ENCODE data around the gene PLSCR4.

PLSCR4 gene

GRCh38 chr3:146160321-146160963 lies 90.5 kb downstream of the PLSCR4 start:
- no peak overlapping the region for H2BK12ac ChIP-seq (ENCODE audit: low read length)
- WGBS, 2 donors (ENCODE audit: extremely low coverage in 2 of 2, insufficient read length in 2 of 2, insufficient replicate concordance in 1 of 2), result no CpG with 5 or more reads among the region's 35 CpGs
- no peaks in the 10 kb centered on the region for H3K4me1 ChIP-seq (ENCODE audit: control insufficient read depth in 2 of 2, insufficient read depth in 1 of 2, low read depth in 1 of 2, low read length in 2 of 2)
- no peak overlapping the region for H3K4ac ChIP-seq (ENCODE audit: low read length)
- no peaks in the 10 kb centered on the region for H3K9me3 ChIP-seq (replicated peaks in 1 of 2; ENCODE audit: control insufficient read depth in 2 of 2, insufficient read depth in 1 of 2, low read depth in 1 of 2, low read length in 2 of 2)
- DNase-seq (ENCODE audit: low spot score), result peak; percentile 61
- H3K18ac ChIP-seq (ENCODE audit: low read length), result peak overlapping the region; percentile 87
- H3K23ac ChIP-seq (ENCODE audit: low read depth, low read length, poor library complexity), result peak overlapping the region; percentile 70
- H3K9ac ChIP-seq (ENCODE audit: low read depth, low read length, poor library complexity), result peak overlapping the region; percentile 51
- peak overlapping the region; percentile 86 for H3K4me2 ChIP-seq (ENCODE audit: insufficient read depth, low read length, poor library complexity, severe bottlenecking)
- peaks cover 0 to 16% (median 4%) of the 10 kb centered on the region in 3 experiments for H3K27me3 ChIP-seq (ENCODE audit: control insufficient read depth in 3 of 3, insufficient read depth in 3 of 3, low read depth in 1 of 3, low read length in 3 of 3)
- no peak overlapping the region for H3K27ac ChIP-seq (replicated peaks; ENCODE audit: low read length)
- H3K79me1 ChIP-seq (ENCODE audit: low read depth, low read length), result no peaks in the 10 kb centered on the region
- peak overlapping the region; percentile 59 to 88 for H3K4me3 ChIP-seq (ENCODE audit: low read length in 2 of 2)
- H3K36me3 ChIP-seq (replicated peaks in 1 of 2; ENCODE audit: control insufficient read depth in 2 of 2, insufficient read depth in 2 of 2, low read length in 2 of 2), result no peaks in the 10 kb centered on the region
- peak overlapping the region; percentile 85 for H2BK5ac ChIP-seq (ENCODE audit: low read length)
- no peak overlapping the region for H3K14ac ChIP-seq (ENCODE audit: low read length)
- no peak overlapping the region for H4K91ac ChIP-seq (ENCODE audit: low read depth, low read length, poor library complexity)
- no peak overlapping the region for H2BK120ac ChIP-seq (ENCODE audit: low read depth, low read length)
- no peak overlapping the region for H4K8ac ChIP-seq (ENCODE audit: low read depth, low read length)
- H2BK15ac ChIP-seq (ENCODE audit: low read length), result peak overlapping the region; percentile 60
- H2AK5ac ChIP-seq (ENCODE audit: low read depth, low read length), result no peak overlapping the region
- peak overlapping the region; percentile 97 for H2AFZ ChIP-seq (ENCODE audit: low read length)

- WGBS, 2 donors (ENCODE audit: extremely low coverage in 2 of 2, insufficient read length in 2 of 2, insufficient replicate concordance in 1 of 2), result no CpG with 5 or more reads among the region's 7 CpGs
- Histone ChIP-seq H3K9me3 (replicated peaks in 1 of 2; ENCODE audit: control insufficient read depth in 2 of 2, insufficient read depth in 1 of 2, low read depth in 1 of 2, low read length in 2 of 2) (no peaks in the 10 kb centered on the region), H3K4me3 (ENCODE audit: low read length in 2 of 2) (peak overlapping the region in 1 of 2 donors; percentile 59), H3K36me3 (replicated peaks in 1 of 2; ENCODE audit: control insufficient read depth in 2 of 2, insufficient read depth in 2 of 2, low read length in 2 of 2) (no peaks in the 10 kb centered on the region), H2BK120ac (ENCODE audit: low read depth, low read length) (no peak overlapping the region), H3K14ac (ENCODE audit: low read length) (no peak overlapping the region), H3K27ac (replicated peaks; ENCODE audit: low read length) (no peak overlapping the region), H3K4me2 (ENCODE audit: insufficient read depth, low read length, poor library complexity, severe bottlenecking) (peak overlapping the region; percentile 86), H3K4me1 (ENCODE audit: control insufficient read depth in 2 of 2, insufficient read depth in 1 of 2, low read depth in 1 of 2, low read length in 2 of 2) (no peaks in the 10 kb centered on the region), H2AK5ac (ENCODE audit: low read depth, low read length) (no peak overlapping the region), H3K9ac (ENCODE audit: low read depth, low read length, poor library complexity) (no peak overlapping the region), H4K8ac (ENCODE audit: low read depth, low read length) (no peak overlapping the region), H2BK5ac (ENCODE audit: low read length) (no peak overlapping the region), H3K23ac (ENCODE audit: low read depth, low read length, poor library complexity) (no peak overlapping the region), H3K79me1 (ENCODE audit: low read depth, low read length) (no peaks in the 10 kb centered on the region), H4K91ac (ENCODE audit: low read depth, low read length, poor library complexity) (no peak overlapping the region), H3K18ac (ENCODE audit: low read length) (no peak overlapping the region), H2AFZ (ENCODE audit: low read length) (peak overlapping the region; percentile 97), H3K27me3 (ENCODE audit: control insufficient read depth in 3 of 3, insufficient read depth in 3 of 3, low read depth in 1 of 3, low read length in 3 of 3) (peaks cover 0 to 16% (median 4%) of the 10 kb centered on the region in 3 experiments), H3K4ac (ENCODE audit: low read length) (no peak overlapping the region), H2BK15ac (ENCODE audit: low read length) (no peak overlapping the region), H2BK12ac (ENCODE audit: low read length) (no peak overlapping the region)
- DNase-seq (ENCODE audit: low spot score), result no peak
Measured at GRCh38 chr3:146159616-146160320, 91.1 kb downstream of the PLSCR4 start.

DNA sequence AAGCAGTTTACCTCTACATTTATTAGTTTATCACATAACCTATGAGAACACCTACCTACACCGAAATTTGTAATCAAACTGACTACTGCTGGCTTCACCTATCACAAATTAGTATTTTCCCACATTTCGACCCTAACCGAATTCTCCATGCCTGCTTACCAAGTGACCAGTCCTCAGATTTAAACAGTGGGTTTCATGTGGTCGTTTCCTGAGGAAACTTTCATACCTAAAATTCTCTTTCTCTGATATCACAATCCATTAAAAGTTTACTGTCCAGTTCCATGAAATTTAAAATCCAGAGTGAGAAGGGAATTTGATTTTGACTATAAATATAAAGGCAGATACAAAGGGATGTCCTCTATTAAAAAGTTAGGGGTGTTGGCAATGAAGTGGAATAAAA lies 91.9 kb downstream of the PLSCR4 start:
- Histone ChIP-seq H3K36me3 (replicated peaks in 1 of 2; ENCODE audit: control insufficient read depth in 2 of 2, insufficient read depth in 2 of 2, low read length in 2 of 2) (no peaks in the 10 kb centered on the region), H3K18ac (ENCODE audit: low read length) (no peak overlapping the region), H3K79me1 (ENCODE audit: low read depth, low read length) (no peaks in the 10 kb centered on the region), H4K91ac (ENCODE audit: low read depth, low read length, poor library complexity) (no peak overlapping the region), H3K23ac (ENCODE audit: low read depth, low read length, poor library complexity) (no peak overlapping the region), H2BK15ac (ENCODE audit: low read length) (no peak overlapping the region), H3K4me3 (ENCODE audit: low read length in 2 of 2) (no peak overlapping the region), H4K8ac (ENCODE audit: low read depth, low read length) (no peak overlapping the region), H2BK12ac (ENCODE audit: low read length) (no peak overlapping the region), H2AK5ac (ENCODE audit: low read depth, low read length) (no peak overlapping the region), H3K4ac (ENCODE audit: low read length) (no peak overlapping the region), H2BK5ac (ENCODE audit: low read length) (no peak overlapping the region), H3K27ac (replicated peaks; ENCODE audit: low read length) (no peak overlapping the region), H3K14ac (ENCODE audit: low read length) (no peak overlapping the region), H3K4me1 (ENCODE audit: control insufficient read depth in 2 of 2, insufficient read depth in 1 of 2, low read depth in 1 of 2, low read length in 2 of 2) (no peaks in the 10 kb centered on the region), H3K9me3 (replicated peaks in 1 of 2; ENCODE audit: control insufficient read depth in 2 of 2, insufficient read depth in 1 of 2, low read depth in 1 of 2, low read length in 2 of 2) (no peaks in the 10 kb centered on the region), H3K9ac (ENCODE audit: low read depth, low read length, poor library complexity) (no peak overlapping the region), H2AFZ (ENCODE audit: low read length) (no peak overlapping the region), H3K4me2 (ENCODE audit: insufficient read depth, low read length, poor library complexity, severe bottlenecking) (no peak overlapping the region), H2BK120ac (ENCODE audit: low read depth, low read length) (no peak overlapping the region), H3K27me3 (ENCODE audit: control insufficient read depth in 3 of 3, insufficient read depth in 3 of 3, low read depth in 1 of 3, low read length in 3 of 3) (peaks cover 0 to 16% (median 4%) of the 10 kb centered on the region in 3 experiments)
- no peak for DNase-seq (ENCODE audit: low spot score)
- no CpG with 5 or more reads among the region's 4 CpGs for WGBS, 2 donors (ENCODE audit: extremely low coverage in 2 of 2, insufficient read length in 2 of 2, insufficient replicate concordance in 1 of 2)

- H3K27ac ChIP-seq (replicated peaks; ENCODE audit: low read length), result no peak overlapping the region
- no peak overlapping the region for H2BK15ac ChIP-seq (ENCODE audit: low read length)
- no peak overlapping the region for H2BK12ac ChIP-seq (ENCODE audit: low read length)
- no peak overlapping the region for H3K14ac ChIP-seq (ENCODE audit: low read length)
- no peaks in the 10 kb centered on the region for H3K79me1 ChIP-seq (ENCODE audit: low read depth, low read length)
- WGBS, 2 donors (ENCODE audit: extremely low coverage in 2 of 2, insufficient read length in 2 of 2, insufficient replicate concordance in 1 of 2), result no CpG with 5 or more reads among the region's 2 CpGs
- H3K4me2 ChIP-seq (ENCODE audit: insufficient read depth, low read length, poor library complexity, severe bottlenecking), result no peak overlapping the region
- H3K23ac ChIP-seq (ENCODE audit: low read depth, low read length, poor library complexity), result no peak overlapping the region
- H3K4ac ChIP-seq (ENCODE audit: low read length), result no peak overlapping the region
- H2AK5ac ChIP-seq (ENCODE audit: low read depth, low read length), result no peak overlapping the region
- H3K18ac ChIP-seq (ENCODE audit: low read length), result no peak overlapping the region
- H3K4me3 ChIP-seq (ENCODE audit: low read length in 2 of 2), result no peak overlapping the region
- peaks cover 0 to 3% of the 10 kb centered on the region in 2 donors for H3K4me1 ChIP-seq (ENCODE audit: control insufficient read depth in 2 of 2, insufficient read depth in 1 of 2, low read depth in 1 of 2, low read length in 2 of 2)
- H4K8ac ChIP-seq (ENCODE audit: low read depth, low read length), result no peak overlapping the region
- no peak overlapping the region for H4K91ac ChIP-seq (ENCODE audit: low read depth, low read length, poor library complexity)
- H3K36me3 ChIP-seq (replicated peaks in 1 of 2; ENCODE audit: control insufficient read depth in 2 of 2, insufficient read depth in 2 of 2, low read length in 2 of 2), result no peaks in the 10 kb centered on the region
- H3K9ac ChIP-seq (ENCODE audit: low read depth, low read length, poor library complexity), result no peak overlapping the region
- no peak overlapping the region for H2BK5ac ChIP-seq (ENCODE audit: low read length)
- DNase-seq (ENCODE audit: low spot score), result no peak
- no peak overlapping the region for H2AFZ ChIP-seq (ENCODE audit: low read length)
- peaks cover 0 to 12% (median 4%) of the 10 kb centered on the region in 3 experiments for H3K27me3 ChIP-seq (ENCODE audit: control insufficient read depth in 3 of 3, insufficient read depth in 3 of 3, low read depth in 1 of 3, low read length in 3 of 3)
- no peaks in the 10 kb centered on the region for H3K9me3 ChIP-seq (replicated peaks in 1 of 2; ENCODE audit: control insufficient read depth in 2 of 2, insufficient read depth in 1 of 2, low read depth in 1 of 2, low read length in 2 of 2)
- no peak overlapping the region for H2BK120ac ChIP-seq (ENCODE audit: low read depth, low read length)
Measured at GRCh38 chr3:146157325-146158060, 93.4 kb downstream of the PLSCR4 start.

Data from neuronal stem cell (in vitro differentiated cells).